Measurements from ENCODE around the gene WRNIP1. TPM values are rescaled to one million over a fixed set of nuclear protein-coding genes. Genes with fewer than 3 reads are reported as not detected.

WRNIP1 gene
- total RNA-seq, 1 experiment from 2014 or later = 36.3 TPM

GRCh38 chr6:2816158-2816557 is 51.0 kb downstream of the WRNIP1 start:
- Mint-ChIP-seq H3K36me3 (peaks cover 14% of the 10 kb centered on the region), H3K4me3 (no peak overlapping the region), H3K27ac (no peak overlapping the region), H3K4me1 (no peaks in the 10 kb centered on the region), H3K9me3 (peaks cover 23% of the 10 kb centered on the region), H3K27me3 (ENCODE audit: low read depth) (no peaks in the 10 kb centered on the region)
- DNase-seq (ENCODE audit: low spot score) (no peak), ATAC-seq (no peak)
- POLR2A ChIA-PET = no interaction called here
- CTCF ChIA-PET = no interaction called here
- TF ChIP-seq, protein P1, sequence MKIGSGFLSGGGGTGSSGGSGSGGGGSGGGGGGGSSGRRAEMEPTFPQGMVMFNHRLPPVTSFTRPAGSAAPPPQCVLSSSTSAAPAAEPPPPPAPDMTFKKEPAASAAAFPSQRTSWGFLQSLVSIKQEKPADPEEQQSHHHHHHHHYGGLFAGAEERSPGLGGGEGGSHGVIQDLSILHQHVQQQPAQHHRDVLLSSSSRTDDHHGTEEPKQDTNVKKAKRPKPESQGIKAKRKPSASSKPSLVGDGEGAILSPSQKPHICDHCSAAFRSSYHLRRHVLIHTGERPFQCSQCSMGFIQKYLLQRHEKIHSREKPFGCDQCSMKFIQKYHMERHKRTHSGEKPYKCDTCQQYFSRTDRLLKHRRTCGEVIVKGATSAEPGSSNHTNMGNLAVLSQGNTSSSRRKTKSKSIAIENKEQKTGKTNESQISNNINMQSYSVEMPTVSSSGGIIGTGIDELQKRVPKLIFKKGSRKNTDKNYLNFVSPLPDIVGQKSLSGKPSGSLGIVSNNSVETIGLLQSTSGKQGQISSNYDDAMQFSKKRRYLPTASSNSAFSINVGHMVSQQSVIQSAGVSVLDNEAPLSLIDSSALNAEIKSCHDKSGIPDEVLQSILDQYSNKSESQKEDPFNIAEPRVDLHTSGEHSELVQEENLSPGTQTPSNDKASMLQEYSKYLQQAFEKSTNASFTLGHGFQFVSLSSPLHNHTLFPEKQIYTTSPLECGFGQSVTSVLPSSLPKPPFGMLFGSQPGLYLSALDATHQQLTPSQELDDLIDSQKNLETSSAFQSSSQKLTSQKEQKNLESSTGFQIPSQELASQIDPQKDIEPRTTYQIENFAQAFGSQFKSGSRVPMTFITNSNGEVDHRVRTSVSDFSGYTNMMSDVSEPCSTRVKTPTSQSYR (CRISPR knock-in tag; IDR thresholded peaks at IDR 0.05) = no peak
- TF ChIP-seq, protein P2, sequence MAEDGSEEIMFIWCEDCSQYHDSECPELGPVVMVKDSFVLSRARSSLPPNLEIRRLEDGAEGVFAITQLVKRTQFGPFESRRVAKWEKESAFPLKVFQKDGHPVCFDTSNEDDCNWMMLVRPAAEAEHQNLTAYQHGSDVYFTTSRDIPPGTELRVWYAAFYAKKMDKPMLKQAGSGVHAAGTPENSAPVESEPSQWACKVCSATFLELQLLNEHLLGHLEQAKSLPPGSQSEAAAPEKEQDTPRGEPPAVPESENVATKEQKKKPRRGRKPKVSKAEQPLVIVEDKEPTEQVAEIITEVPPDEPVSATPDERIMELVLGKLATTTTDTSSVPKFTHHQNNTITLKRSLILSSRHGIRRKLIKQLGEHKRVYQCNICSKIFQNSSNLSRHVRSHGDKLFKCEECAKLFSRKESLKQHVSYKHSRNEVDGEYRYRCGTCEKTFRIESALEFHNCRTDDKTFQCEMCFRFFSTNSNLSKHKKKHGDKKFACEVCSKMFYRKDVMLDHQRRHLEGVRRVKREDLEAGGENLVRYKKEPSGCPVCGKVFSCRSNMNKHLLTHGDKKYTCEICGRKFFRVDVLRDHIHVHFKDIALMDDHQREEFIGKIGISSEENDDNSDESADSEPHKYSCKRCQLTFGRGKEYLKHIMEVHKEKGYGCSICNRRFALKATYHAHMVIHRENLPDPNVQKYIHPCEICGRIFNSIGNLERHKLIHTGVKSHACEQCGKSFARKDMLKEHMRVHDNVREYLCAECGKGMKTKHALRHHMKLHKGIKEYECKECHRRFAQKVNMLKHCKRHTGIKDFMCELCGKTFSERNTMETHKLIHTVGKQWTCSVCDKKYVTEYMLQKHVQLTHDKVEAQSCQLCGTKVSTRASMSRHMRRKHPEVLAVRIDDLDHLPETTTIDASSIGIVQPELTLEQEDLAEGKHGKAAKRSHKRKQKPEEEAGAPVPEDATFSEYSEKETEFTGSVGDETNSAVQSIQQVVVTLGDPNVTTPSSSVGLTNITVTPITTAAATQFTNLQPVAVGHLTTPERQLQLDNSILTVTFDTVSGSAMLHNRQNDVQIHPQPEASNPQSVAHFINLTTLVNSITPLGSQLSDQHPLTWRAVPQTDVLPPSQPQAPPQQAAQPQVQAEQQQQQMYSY (CRISPR knock-in tag; IDR thresholded peaks at IDR 0.05) = no peak
- no peak for TF ChIP-seq AR (CRISPR knock-in tag; IDR thresholded peaks at IDR 0.05)
- TF ChIP-seq IRF1 (CRISPR knock-in tag; IDR thresholded peaks at IDR 0.05) = no peak
- TF ChIP-seq ZNF263 (CRISPR knock-in tag; IDR thresholded peaks at IDR 0.05; ENCODE audit: low read depth) = no peak
- no peak for TF ChIP-seq E2F4 (CRISPR knock-in tag; IDR thresholded peaks at IDR 0.05; ENCODE audit: borderline replicate concordance, low read depth)
- TF ChIP-seq ZNF219 (CRISPR knock-in tag; IDR thresholded peaks at IDR 0.05; ENCODE audit: borderline replicate concordance) = no peak
- no peak for TF ChIP-seq SMAD3 (CRISPR knock-in tag; IDR thresholded peaks at IDR 0.05; ENCODE audit: borderline replicate concordance)
- TF ChIP-seq RELA (CRISPR knock-in tag; IDR thresholded peaks at IDR 0.05; ENCODE audit: borderline replicate concordance) = no peak
- TF ChIP-seq ZBTB21 (CRISPR knock-in tag; IDR thresholded peaks at IDR 0.05; ENCODE audit: borderline replicate concordance) = no peak
- no peak for TF ChIP-seq ZNF416 (CRISPR knock-in tag; IDR thresholded peaks at IDR 0.05)
- TF ChIP-seq, protein P3, sequence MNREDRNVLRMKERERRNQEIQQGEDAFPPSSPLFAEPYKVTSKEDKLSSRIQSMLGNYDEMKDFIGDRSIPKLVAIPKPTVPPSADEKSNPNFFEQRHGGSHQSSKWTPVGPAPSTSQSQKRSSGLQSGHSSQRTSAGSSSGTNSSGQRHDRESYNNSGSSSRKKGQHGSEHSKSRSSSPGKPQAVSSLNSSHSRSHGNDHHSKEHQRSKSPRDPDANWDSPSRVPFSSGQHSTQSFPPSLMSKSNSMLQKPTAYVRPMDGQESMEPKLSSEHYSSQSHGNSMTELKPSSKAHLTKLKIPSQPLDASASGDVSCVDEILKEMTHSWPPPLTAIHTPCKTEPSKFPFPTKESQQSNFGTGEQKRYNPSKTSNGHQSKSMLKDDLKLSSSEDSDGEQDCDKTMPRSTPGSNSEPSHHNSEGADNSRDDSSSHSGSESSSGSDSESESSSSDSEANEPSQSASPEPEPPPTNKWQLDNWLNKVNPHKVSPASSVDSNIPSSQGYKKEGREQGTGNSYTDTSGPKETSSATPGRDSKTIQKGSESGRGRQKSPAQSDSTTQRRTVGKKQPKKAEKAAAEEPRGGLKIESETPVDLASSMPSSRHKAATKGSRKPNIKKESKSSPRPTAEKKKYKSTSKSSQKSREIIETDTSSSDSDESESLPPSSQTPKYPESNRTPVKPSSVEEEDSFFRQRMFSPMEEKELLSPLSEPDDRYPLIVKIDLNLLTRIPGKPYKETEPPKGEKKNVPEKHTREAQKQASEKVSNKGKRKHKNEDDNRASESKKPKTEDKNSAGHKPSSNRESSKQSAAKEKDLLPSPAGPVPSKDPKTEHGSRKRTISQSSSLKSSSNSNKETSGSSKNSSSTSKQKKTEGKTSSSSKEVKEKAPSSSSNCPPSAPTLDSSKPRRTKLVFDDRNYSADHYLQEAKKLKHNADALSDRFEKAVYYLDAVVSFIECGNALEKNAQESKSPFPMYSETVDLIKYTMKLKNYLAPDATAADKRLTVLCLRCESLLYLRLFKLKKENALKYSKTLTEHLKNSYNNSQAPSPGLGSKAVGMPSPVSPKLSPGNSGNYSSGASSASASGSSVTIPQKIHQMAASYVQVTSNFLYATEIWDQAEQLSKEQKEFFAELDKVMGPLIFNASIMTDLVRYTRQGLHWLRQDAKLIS (CRISPR knock-in tag; IDR thresholded peaks at IDR 0.05; ENCODE audit: borderline replicate concordance) = no peak
- TF ChIP-seq ATF3 (CRISPR knock-in tag; conservative IDR thresholded peaks at IDR 0.05) = no peak
- no peak for TF ChIP-seq GTF2I (CRISPR knock-in tag; conservative IDR thresholded peaks at IDR 0.05)

Data from WTC11 (cell line).